ENCODE data around the gene CELSR2.

Gene CELSR2

DNA sequence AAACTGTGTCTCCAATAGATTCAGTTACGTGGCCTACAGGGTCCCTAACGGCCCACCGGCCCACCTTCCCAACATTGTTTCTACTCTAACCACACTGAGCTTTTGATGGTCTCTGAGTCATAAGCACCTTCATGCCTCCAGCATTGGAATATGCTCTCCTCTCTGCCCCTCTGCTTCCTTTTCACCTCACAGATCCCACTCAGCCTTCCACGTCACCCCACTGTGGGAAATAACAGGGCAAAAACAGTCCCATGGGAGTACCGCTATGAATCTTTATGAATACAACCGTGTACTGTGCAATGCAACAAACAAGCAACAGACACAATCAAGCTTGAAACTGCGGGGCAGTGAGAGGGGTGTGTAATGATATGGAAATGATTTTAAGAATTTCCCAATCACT, 40.9 kb upstream of the CELSR2 start:
- Histone ChIP-seq H3K27me3 (replicated peaks in 2 of 5; ENCODE audit: control insufficient read depth in 4 of 5, insufficient read depth in 5 of 5, low read length in 4 of 5) (peaks cover 0 to 89% (median 40%) of the 10 kb centered on the region in 5 experiments), H3K27ac (ENCODE audit: insufficient read depth in 1 of 2, low read depth in 1 of 2, low read length in 2 of 2, poor library complexity in 1 of 2, severe bottlenecking in 2 of 2) (no peak overlapping the region), H3K4me1 (ENCODE audit: control extremely low read depth in 1 of 4, control insufficient read depth in 4 of 4, insufficient read depth in 4 of 4, low read length in 3 of 4) (peaks cover 5 to 15% (median 9%) of the 10 kb centered on the region in 4 experiments), H3K36me3 (ENCODE audit: control insufficient read depth in 4 of 4, insufficient read depth in 4 of 4, low read length in 3 of 4) (no peaks in the 10 kb centered on the region), H3K4me3 (ENCODE audit: control insufficient read depth in 1 of 7, extremely low read depth in 1 of 7, insufficient read depth in 4 of 7, low read depth in 2 of 7, low read length in 6 of 7) (no peak overlapping the region), H3K9me3 (ENCODE audit: control extremely low read depth in 1 of 5, control insufficient read depth in 4 of 5, insufficient read depth in 2 of 5, low read depth in 1 of 5, low read length in 4 of 5) (no peaks in the 10 kb centered on the region)
- no peak for DNase-seq
- ChIA-PET POLR2A (interaction anchor here (0.7 kb wide), 1 partner anchor 119 kb away, joined by 3 read pairs; no protein-coding TSS in a partner anchor), CTCF (interaction anchor here (1.1 kb wide), 1 partner anchor 9 kb away, joined by 7 read pairs; no protein-coding TSS in a partner anchor)
- WGBS (ENCODE audit: insufficient coverage) = 92% methylated on average over 3 of the region's 7 CpGs

- no peak for DNase-seq
- 91% methylated on average over 5 of the region's 9 CpGs for WGBS (ENCODE audit: insufficient coverage)
- Histone ChIP-seq H3K4me1 (ENCODE audit: control extremely low read depth in 1 of 4, control insufficient read depth in 4 of 4, insufficient read depth in 4 of 4, low read length in 3 of 4) (peaks cover 6 to 17% (median 11%) of the 10 kb centered on the region in 4 experiments), H3K27ac (ENCODE audit: insufficient read depth in 1 of 2, low read depth in 1 of 2, low read length in 2 of 2, poor library complexity in 1 of 2, severe bottlenecking in 2 of 2) (no peak overlapping the region), H3K9me3 (ENCODE audit: control extremely low read depth in 1 of 5, control insufficient read depth in 4 of 5, insufficient read depth in 2 of 5, low read depth in 1 of 5, low read length in 4 of 5) (no peaks in the 10 kb centered on the region), H3K4me3 (ENCODE audit: control insufficient read depth in 1 of 7, extremely low read depth in 1 of 7, insufficient read depth in 4 of 7, low read depth in 2 of 7, low read length in 6 of 7) (no peak overlapping the region), H3K27me3 (replicated peaks in 2 of 5; ENCODE audit: control insufficient read depth in 4 of 5, insufficient read depth in 5 of 5, low read length in 4 of 5) (peaks cover 0 to 84% (median 39%) of the 10 kb centered on the region in 5 experiments), H3K36me3 (ENCODE audit: control insufficient read depth in 4 of 4, insufficient read depth in 4 of 4, low read length in 3 of 4) (no peaks in the 10 kb centered on the region)
- CTCF ChIA-PET = interaction anchor here (1.1 to 1.2 kb wide), 2 partner anchors 10 to 31 kb away, joined by 3 to 7 read pairs; no protein-coding TSS in a partner anchor
- POLR2A ChIA-PET = no interaction called here
Observed at GRCh38 chr1:109208836-109209463, 40.4 kb upstream of the CELSR2 start.

- Histone ChIP-seq H3K4me3 (ENCODE audit: control insufficient read depth in 1 of 7, extremely low read depth in 1 of 7, insufficient read depth in 4 of 7, low read depth in 2 of 7, low read length in 6 of 7) (no peak overlapping the region), H3K36me3 (ENCODE audit: control insufficient read depth in 4 of 4, insufficient read depth in 4 of 4, low read length in 3 of 4) (no peaks in the 10 kb centered on the region), H3K27ac (ENCODE audit: insufficient read depth in 1 of 2, low read depth in 1 of 2, low read length in 2 of 2, poor library complexity in 1 of 2, severe bottlenecking in 2 of 2) (no peak overlapping the region), H3K4me1 (ENCODE audit: control extremely low read depth in 1 of 4, control insufficient read depth in 4 of 4, insufficient read depth in 4 of 4, low read length in 3 of 4) (peaks cover 10 to 27% (median 18%) of the 10 kb centered on the region in 4 experiments), H3K27me3 (replicated peaks in 2 of 5; ENCODE audit: control insufficient read depth in 4 of 5, insufficient read depth in 5 of 5, low read length in 4 of 5) (peaks cover 0 to 73% (median 39%) of the 10 kb centered on the region in 5 experiments), H3K9me3 (ENCODE audit: control extremely low read depth in 1 of 5, control insufficient read depth in 4 of 5, insufficient read depth in 2 of 5, low read depth in 1 of 5, low read length in 4 of 5) (no peaks in the 10 kb centered on the region)
- ChIA-PET CTCF (interaction anchor here (0.8 to 1.2 kb wide), 2 partner anchors 30 to 191 kb away, joined by 3 read pairs; no protein-coding TSS in a partner anchor), POLR2A (no interaction called here)
- DNase-seq = no peak
- 98% methylated on average over 6 of the region's 8 CpGs for WGBS (ENCODE audit: insufficient coverage)
Observed at GRCh38 chr1:109210058-109210457, 39.3 kb upstream of the CELSR2 start.

DNA sequence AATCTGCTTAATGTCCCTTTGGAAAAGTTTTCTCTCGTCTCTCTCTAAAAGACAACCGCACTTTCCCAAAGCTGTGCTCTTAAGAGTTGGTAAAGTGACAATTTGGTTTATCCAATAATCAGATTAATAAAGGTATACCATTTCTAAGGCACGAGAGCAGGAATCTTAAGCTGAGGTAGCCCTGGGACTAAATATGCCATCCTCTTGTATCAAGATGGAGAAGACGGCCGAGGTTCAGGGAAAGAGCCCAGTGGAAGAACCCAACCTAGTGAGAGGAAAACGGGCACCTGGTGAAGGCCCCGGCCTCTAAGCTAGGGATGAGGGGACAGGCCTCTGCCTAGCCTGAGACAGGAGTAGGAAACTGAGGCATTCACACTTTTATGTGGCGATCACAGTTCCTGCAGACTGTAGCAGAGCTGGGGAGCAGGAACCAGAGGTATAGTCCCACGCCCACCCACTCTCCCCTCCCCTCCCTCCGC, 36.0 kb upstream of the CELSR2 start:
- H3K4me1 ChIP-seq (ENCODE audit: control extremely low read depth in 1 of 4, control insufficient read depth in 4 of 4, insufficient read depth in 4 of 4, low read length in 3 of 4) = peaks cover 7 to 18% (median 12%) of the 10 kb centered on the region in 4 experiments
- no peak overlapping the region for H3K27ac ChIP-seq (ENCODE audit: insufficient read depth in 1 of 2, low read depth in 1 of 2, low read length in 2 of 2, poor library complexity in 1 of 2, severe bottlenecking in 2 of 2)
- ChIA-PET CTCF (interaction anchor here (1.3 to 1.4 kb wide), 2 partner anchors 10 to 12 kb away, joined by 4 read pairs; no protein-coding TSS in a partner anchor), POLR2A (interaction anchor here (0.8 kb wide), 1 partner anchor 181 kb away, joined by 4 read pairs; no protein-coding TSS in a partner anchor)
- H3K9me3 ChIP-seq (ENCODE audit: control extremely low read depth in 1 of 5, control insufficient read depth in 4 of 5, insufficient read depth in 2 of 5, low read depth in 1 of 5, low read length in 4 of 5) = no peaks in the 10 kb centered on the region
- no peak for DNase-seq
- peaks cover 0 to 5% (median 3%) of the 10 kb centered on the region in 4 experiments for H3K36me3 ChIP-seq (ENCODE audit: control insufficient read depth in 4 of 4, insufficient read depth in 4 of 4, low read length in 3 of 4)
- WGBS (ENCODE audit: insufficient coverage) = 17% methylated on average over 4 of the region's 10 CpGs
- peaks cover 0 to 51% (median 28%) of the 10 kb centered on the region in 5 experiments for H3K27me3 ChIP-seq (replicated peaks in 2 of 5; ENCODE audit: control insufficient read depth in 4 of 5, insufficient read depth in 5 of 5, low read length in 4 of 5)
- peak overlapping the region; percentile 23 to 95 (median 92) for H3K4me3 ChIP-seq (ENCODE audit: control insufficient read depth in 1 of 7, extremely low read depth in 1 of 7, insufficient read depth in 4 of 7, low read depth in 2 of 7, low read length in 6 of 7)

GRCh38 chr1:109213824-109214693, 35.3 kb upstream of the CELSR2 start, which contains the start of gene SARS1:
Gene SARS1 (plus strand): TSS chr1:109213918. CDS start chr1:109213993, 75 bp downstream.
- H3K4me1 ChIP-seq (ENCODE audit: control extremely low read depth in 1 of 4, control insufficient read depth in 4 of 4, insufficient read depth in 4 of 4, low read length in 3 of 4) = peaks cover 7 to 21% (median 12%) of the 10 kb centered on the region in 4 experiments
- peaks cover 0 to 5% (median 3%) of the 10 kb centered on the region in 4 experiments for H3K36me3 ChIP-seq (ENCODE audit: control insufficient read depth in 4 of 4, insufficient read depth in 4 of 4, low read length in 3 of 4)
- peak; percentile 80 to 85 (median 83) for DNase-seq
- H3K9me3 ChIP-seq (ENCODE audit: control extremely low read depth in 1 of 5, control insufficient read depth in 4 of 5, insufficient read depth in 2 of 5, low read depth in 1 of 5, low read length in 4 of 5) = no peaks in the 10 kb centered on the region
- peaks cover 0 to 45% (median 23%) of the 10 kb centered on the region in 5 experiments for H3K27me3 ChIP-seq (replicated peaks in 2 of 5; ENCODE audit: control insufficient read depth in 4 of 5, insufficient read depth in 5 of 5, low read length in 4 of 5)
- ChIA-PET POLR2A (interaction anchor here (0.8 to 0.9 kb wide), 2 partner anchors 48 to 180 kb away, joined by 4 read pairs; no protein-coding TSS in a partner anchor), CTCF (no interaction called here)
- WGBS (ENCODE audit: insufficient coverage) = 0% methylated on average over 54 of the region's 64 CpGs
- peak within 1 kb of the TSS; percentile 87 to 95 (median 94) for H3K4me3 ChIP-seq (ENCODE audit: control insufficient read depth in 1 of 7, extremely low read depth in 1 of 7, insufficient read depth in 4 of 7, low read depth in 2 of 7, low read length in 6 of 7)
- H3K27ac ChIP-seq (ENCODE audit: insufficient read depth in 1 of 2, low read depth in 1 of 2, low read length in 2 of 2, poor library complexity in 1 of 2, severe bottlenecking in 2 of 2) = peak within 1 kb of the TSS in 1 of 2 experiments; percentile 74

GRCh38 chr1:109214695-109215623, 34.4 kb upstream of the CELSR2 start:
- peaks cover 0 to 5% (median 3%) of the 10 kb centered on the region in 4 experiments for H3K36me3 ChIP-seq (ENCODE audit: control insufficient read depth in 4 of 4, insufficient read depth in 4 of 4, low read length in 3 of 4)
- DNase-seq = peak in 2 of 3 donors; percentile 47 to 57
- H3K27ac ChIP-seq (ENCODE audit: insufficient read depth in 1 of 2, low read depth in 1 of 2, low read length in 2 of 2, poor library complexity in 1 of 2, severe bottlenecking in 2 of 2) = peak overlapping the region in 1 of 2 experiments; percentile 74
- peak overlapping the region; percentile 87 to 95 (median 94) for H3K4me3 ChIP-seq (ENCODE audit: control insufficient read depth in 1 of 7, extremely low read depth in 1 of 7, insufficient read depth in 4 of 7, low read depth in 2 of 7, low read length in 6 of 7)
- no peaks in the 10 kb centered on the region for H3K9me3 ChIP-seq (ENCODE audit: control extremely low read depth in 1 of 5, control insufficient read depth in 4 of 5, insufficient read depth in 2 of 5, low read depth in 1 of 5, low read length in 4 of 5)
- ChIA-PET POLR2A (interaction anchor here (0.9 kb wide), 1 partner anchor 47 kb away, joined by 4 read pairs; no protein-coding TSS in a partner anchor), CTCF (interaction anchor here (0.6 to 1.5 kb wide), 3 partner anchors 11 to 100 kb away, joined by 3 read pairs; no protein-coding TSS in a partner anchor)
- H3K4me1 ChIP-seq (ENCODE audit: control extremely low read depth in 1 of 4, control insufficient read depth in 4 of 4, insufficient read depth in 4 of 4, low read length in 3 of 4) = peaks cover 7 to 21% (median 12%) of the 10 kb centered on the region in 4 experiments
- 16% methylated on average over 12 of the region's 13 CpGs for WGBS (ENCODE audit: insufficient coverage)
- peaks cover 0 to 36% (median 17%) of the 10 kb centered on the region in 5 experiments for H3K27me3 ChIP-seq (replicated peaks in 2 of 5; ENCODE audit: control insufficient read depth in 4 of 5, insufficient read depth in 5 of 5, low read length in 4 of 5)
